ENCODE data around the gene ZC3H7B. TPM values are rescaled to one million over a fixed set of nuclear protein-coding genes. Genes with fewer than 3 reads are reported as not detected.

Gene ZC3H7B
- total and polyA plus RNA-seq, 2 experiments from 2014 or later: 5.7 to 61.5 TPM

GRCh38 chr22:41361716-41362310 lies 60.5 kb downstream of the ZC3H7B start (continued):
- TF ChIP-seq REST (IDR thresholded peaks at IDR 0.05; ENCODE audit: unreplicated experiment) (no peak), ZNF114 (CRISPR knock-in tag; IDR thresholded peaks at IDR 0.05) (no peak), JUNB (IDR thresholded peaks at IDR 0.05; ENCODE audit: unreplicated experiment) (no peak), STAT1 (IDR thresholded peaks at IDR 0.05; ENCODE audit: unreplicated experiment) (no peak), CREB1 (CRISPR knock-in tag; IDR thresholded peaks at IDR 0.05; ENCODE audit: low read depth) (no peak), ZNF331 (CRISPR knock-in tag; IDR thresholded peaks at IDR 0.05; ENCODE audit: low read depth) (no peak), ETS1 (IDR thresholded peaks at IDR 0.05) (no peak), EZH2 (IDR thresholded peaks at IDR 0.05; ENCODE audit: low read depth, unreplicated experiment) (no peak)

- H3K27ac Mint-ChIP-seq: no peak overlapping the region
- no peak overlapping the region for H3K4me3 ChIP-seq
- TF ChIP-seq CREB1 (CRISPR knock-in tag; IDR thresholded peaks at IDR 0.05; ENCODE audit: low read depth) (no peak), ZNF114 (CRISPR knock-in tag; IDR thresholded peaks at IDR 0.05) (no peak), JUNB (IDR thresholded peaks at IDR 0.05; ENCODE audit: unreplicated experiment) (no peak), ZNF462 (CRISPR knock-in tag; IDR thresholded peaks at IDR 0.05) (no peak), POLR2AphosphoS5 (IDR thresholded peaks at IDR 0.05; ENCODE audit: low read depth) (no peak), STAT1 (IDR thresholded peaks at IDR 0.05; ENCODE audit: unreplicated experiment) (no peak), ZNF331 (CRISPR knock-in tag; IDR thresholded peaks at IDR 0.05; ENCODE audit: low read depth) (no peak), EZH2 (IDR thresholded peaks at IDR 0.05; ENCODE audit: low read depth, unreplicated experiment) (no peak), ETS1 (IDR thresholded peaks at IDR 0.05) (no peak), NANOG (IDR thresholded peaks at IDR 0.05; ENCODE audit: borderline replicate concordance) (no peak), EZH2phosphoT487 (IDR thresholded peaks at IDR 0.05; ENCODE audit: unreplicated experiment) (no peak)
These were observed 61.3 kb downstream of the ZC3H7B start for GRCh38 chr22:41362615-41363014.

More at GRCh38 chr22:41362615-41363014, 61.3 kb downstream of the ZC3H7B start:
- H4K20me1 ChIP-seq (replicated peaks; ENCODE audit: insufficient read depth): no peaks in the 10 kb centered on the region
- no peak overlapping the region for H2AFZ ChIP-seq
- no peak for DNase-seq (ENCODE audit: low spot score)
- H3K79me2 ChIP-seq (replicated peaks; ENCODE audit: insufficient read depth): no peaks in the 10 kb centered on the region
- no peak for ATAC-seq
- no peaks in the 10 kb centered on the region for H3K27me3 ChIP-seq (ENCODE audit: insufficient read depth)
- H3F3A ChIP-seq (replicated peaks; ENCODE audit: low read depth): peaks cover 13% of the 10 kb centered on the region; the same call in 1 of the 2 replicates
- no peak overlapping the region for H3K4me3 Mint-ChIP-seq
- peaks cover 6% of the 10 kb centered on the region for H3K27me3 Mint-ChIP-seq (ENCODE audit: insufficient read depth, low read depth, poor library complexity)
- H3K27ac ChIP-seq (ENCODE audit: low read depth): no peak overlapping the region
- peaks cover 36% of the 10 kb centered on the region for H3K4me1 ChIP-seq (ENCODE audit: insufficient read depth)
- H3K9me2 ChIP-seq (ENCODE audit: insufficient read depth): no peaks in the 10 kb centered on the region
- H3K4me1 Mint-ChIP-seq: peaks cover 50% of the 10 kb centered on the region
- H3K4me2 ChIP-seq: no peak overlapping the region
- no peaks in the 10 kb centered on the region for H3K36me3 ChIP-seq (ENCODE audit: insufficient read depth)
- H3K9me3 Mint-ChIP-seq: no peaks in the 10 kb centered on the region
- H3K36me3 Mint-ChIP-seq (ENCODE audit: low read depth): no peaks in the 10 kb centered on the region
